Activated gamma-delta T cell (primary cell): Measurements from ENCODE around the gene VGLL4.
"Not testable (repeated sequence)": the region's sequence is repeated elsewhere in the genome, so short reads cannot be mapped to it uniquely, and the experiment has no call there.

ENCODE experiments used
- DNase-seq: peaks from one replicate; lab custom pipeline; 2025; lab: John Stamatoyannopoulos, UW

VGLL4 gene

DNA sequence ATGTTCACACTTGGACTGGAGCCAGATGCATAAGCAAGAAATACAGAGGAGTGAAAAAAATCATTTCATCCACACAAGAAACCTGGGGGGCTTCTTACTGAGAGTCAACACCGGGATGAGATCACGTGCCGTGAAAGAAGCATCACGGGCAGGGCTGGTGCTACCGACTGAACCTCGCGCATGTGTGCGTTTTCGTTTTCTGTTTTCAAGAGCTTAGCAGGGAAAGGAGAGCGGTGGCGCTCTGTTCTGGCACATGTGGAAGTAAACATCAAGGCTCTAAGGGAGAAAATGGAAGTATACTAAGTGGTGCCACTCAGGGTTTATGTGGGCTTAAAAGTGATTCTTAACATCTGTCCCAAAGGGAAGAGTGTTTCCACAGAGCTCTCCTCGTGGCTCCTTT, 55.9 kb downstream of the VGLL4 start:
- no peak for DNase-seq

GRCh38 chr3:11584570-11584969, 59.1 kb downstream of the VGLL4 start:
- no peak for DNase-seq

DNA sequence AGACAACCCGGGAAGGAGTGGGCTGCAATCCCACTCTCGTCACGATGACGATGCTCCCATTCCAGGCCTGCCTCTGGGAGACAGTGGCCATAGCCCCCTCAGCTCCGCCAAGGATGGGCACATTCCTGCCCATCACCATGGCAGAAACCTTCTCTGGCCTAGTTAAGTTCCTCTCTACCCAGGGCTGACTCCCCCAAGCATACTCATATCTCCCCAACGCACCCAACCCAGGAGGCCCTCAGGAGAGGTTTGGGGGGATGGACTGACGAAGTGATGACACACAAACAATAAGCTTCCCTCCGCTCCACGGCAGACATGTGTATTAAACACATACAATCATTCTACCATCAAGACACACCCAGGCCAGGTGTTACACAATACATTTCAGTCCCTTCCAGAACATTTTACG, 60.1 kb downstream of the VGLL4 start:
- DNase-seq, result no peak

DNA sequence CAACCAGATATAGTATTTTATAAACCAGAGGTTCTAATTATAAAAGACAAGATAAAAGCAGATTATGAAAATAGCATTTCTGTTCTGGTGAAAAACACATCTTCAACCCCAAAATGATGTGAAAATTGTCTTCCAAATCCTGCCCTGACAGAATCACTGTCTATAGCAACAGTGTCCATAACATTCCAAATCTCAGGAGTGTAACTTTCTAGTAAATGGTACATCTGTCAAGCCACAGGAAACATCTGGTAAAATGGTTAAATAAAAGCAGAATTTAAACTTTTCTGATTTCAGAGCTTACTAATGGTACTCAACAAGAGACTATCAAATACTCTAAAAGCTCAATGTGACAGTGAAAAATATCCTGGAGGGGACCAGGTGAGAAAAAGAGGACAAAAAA, 60.5 kb downstream of the VGLL4 start:
- DNase-seq, result no peak

GRCh38 chr3:11582191-11582968, 61.3 kb downstream of the VGLL4 start:
- no peak for DNase-seq

GRCh38 chr3:11581237-11582190, 62.2 kb downstream of the VGLL4 start:
- no peak for DNase-seq

- DNase-seq, result no peak
Measured at GRCh38 chr3:11580645-11581044, 63.1 kb downstream of the VGLL4 start.

GRCh38 chr3:11578169-11578568, 65.5 kb downstream of the VGLL4 start:
- DNase-seq, result no peak

GRCh38 chr3:11576453-11576852, 67.3 kb downstream of the VGLL4 start:
- no peak for DNase-seq

DNA sequence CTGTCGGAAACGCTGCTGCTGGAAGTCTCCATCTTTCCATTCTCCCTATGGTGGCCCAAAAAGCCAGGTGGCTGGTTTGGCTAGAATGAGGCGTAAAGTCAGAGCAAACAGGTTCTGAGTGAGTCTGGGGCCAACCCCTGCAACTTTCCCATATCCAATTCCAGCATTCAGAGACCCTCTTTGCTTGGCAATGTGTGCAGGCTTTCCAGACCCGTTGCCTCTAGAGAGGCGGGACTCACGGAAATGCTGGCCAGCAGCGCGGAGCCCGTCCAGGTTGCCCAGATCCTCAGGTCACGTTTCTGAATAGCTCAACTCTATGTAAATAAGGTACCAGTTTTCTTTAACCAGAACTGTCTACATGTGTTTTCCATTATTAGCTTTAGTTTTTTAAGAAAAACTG, 68.0 kb downstream of the VGLL4 start:
- DNase-seq, result no peak

DNA sequence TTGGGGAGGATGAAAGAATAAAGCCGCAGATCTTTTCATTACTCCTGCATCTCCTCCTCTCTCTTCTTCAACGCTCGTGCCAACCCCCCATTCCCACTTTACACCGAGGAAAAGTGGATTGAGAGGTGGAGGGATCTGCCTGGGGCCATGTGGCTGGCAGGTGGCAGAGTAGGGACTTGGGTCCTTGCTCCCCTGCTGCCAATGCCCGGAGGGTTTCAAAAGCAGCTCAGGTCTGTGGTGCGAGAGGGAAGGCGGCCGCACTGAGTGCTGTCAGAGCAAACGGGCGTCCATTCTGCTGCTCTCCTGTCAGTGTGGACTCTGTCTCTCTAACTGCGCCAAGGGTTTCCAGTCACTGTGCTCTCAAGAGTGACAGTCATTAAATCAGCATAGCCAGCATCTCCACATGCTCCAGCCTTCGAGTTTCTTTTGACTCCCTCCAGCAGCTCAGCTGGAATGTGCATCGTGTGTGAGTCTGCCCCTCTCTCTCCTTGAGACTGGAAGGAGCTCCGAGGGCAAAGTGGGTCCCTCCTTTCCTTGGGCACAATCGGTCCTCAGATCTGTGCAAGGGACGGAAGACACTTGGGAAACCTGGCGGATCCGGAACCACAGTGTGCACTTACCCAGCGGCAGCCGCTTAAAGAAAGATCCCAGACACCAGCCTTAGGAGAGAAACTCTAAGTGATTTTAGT, 68.6 kb downstream of the VGLL4 start:
- no peak for DNase-seq

DNA sequence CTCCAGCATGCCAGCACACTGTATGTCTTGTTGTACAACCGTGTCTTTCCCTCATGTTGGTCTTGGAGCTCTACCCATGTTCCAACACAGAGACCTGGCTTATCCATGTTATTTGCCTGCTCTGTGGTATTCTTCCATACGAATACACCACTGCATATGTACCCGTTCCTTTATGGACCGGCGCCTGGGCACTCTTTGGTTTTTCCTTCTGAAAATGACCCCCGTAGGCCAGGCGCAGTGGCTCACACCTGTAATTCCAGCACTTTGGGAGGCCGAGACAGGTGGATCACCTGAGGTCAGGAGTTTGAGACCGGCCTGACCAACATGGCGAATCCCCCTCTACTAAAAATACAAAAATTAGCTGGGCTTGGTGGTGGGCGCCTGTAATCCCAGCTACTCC, 71.1 kb downstream of the VGLL4 start:
- DNase-seq, result not testable (repeated sequence)

DNA sequence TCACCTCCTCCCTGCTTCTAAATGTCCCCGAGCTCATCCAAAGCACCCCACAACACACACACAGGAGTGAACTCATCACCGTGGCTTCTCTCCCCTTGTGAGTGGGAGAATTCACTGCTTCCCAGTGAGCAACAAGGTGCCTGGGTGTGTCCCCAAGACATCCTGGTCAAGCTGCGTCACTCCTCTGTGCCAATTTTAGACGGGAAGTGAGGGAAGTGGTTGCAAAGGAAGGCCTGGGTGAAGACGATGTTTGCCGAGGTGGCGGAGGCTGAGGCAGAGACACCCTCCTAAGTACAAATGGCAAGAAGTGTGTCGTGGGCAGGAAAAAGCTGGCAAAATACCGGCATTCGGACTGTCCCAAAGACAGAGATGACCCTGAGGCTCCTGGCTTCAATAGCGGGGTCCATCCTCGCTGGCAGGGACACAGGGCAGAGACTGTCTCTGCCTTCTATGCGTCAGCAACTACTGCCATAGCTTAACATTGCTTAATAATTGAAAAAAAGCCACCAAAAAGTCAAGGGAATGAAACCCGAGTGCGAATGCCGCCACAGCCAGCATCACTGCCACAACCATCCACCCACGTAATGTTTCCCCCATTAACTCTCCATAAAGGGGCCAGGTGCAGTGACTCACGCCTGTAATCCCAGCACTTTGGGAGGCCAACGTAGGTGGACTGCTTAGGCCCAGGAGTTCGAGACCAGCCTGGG, 72.8 kb downstream of the VGLL4 start:
- no peak for DNase-seq

- DNase-seq, result no peak
Measured at GRCh38 chr3:11570251-11570650, 73.5 kb downstream of the VGLL4 start.

DNA sequence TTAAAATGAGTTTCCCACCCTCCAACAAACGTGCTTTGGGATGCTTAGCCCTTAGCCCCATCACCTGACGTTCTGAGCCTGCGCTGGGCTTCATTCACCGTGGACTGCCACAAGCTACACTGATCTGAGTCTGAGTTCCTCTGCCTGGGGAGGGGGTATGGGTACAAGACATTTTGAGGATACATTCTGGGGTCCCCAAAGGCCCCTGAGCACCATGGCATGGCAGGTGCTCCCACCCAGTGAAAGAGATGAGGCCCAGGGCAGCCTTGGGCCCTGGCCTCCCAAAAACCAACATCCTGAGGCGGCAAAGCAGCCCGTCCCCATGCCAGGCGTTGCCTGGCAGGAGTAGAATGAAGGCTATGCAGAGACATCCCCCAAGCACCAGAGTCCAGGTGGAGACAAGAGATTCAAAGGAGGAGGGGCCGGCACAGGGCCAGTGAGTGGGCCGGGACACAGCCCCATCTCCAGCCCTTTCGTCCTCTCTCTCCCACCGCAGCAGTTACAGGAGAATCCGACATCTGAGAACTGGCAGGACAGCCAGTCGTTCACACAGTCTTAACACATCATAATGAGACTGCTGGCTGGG, 74.5 kb downstream of the VGLL4 start:
- no peak for DNase-seq

DNA sequence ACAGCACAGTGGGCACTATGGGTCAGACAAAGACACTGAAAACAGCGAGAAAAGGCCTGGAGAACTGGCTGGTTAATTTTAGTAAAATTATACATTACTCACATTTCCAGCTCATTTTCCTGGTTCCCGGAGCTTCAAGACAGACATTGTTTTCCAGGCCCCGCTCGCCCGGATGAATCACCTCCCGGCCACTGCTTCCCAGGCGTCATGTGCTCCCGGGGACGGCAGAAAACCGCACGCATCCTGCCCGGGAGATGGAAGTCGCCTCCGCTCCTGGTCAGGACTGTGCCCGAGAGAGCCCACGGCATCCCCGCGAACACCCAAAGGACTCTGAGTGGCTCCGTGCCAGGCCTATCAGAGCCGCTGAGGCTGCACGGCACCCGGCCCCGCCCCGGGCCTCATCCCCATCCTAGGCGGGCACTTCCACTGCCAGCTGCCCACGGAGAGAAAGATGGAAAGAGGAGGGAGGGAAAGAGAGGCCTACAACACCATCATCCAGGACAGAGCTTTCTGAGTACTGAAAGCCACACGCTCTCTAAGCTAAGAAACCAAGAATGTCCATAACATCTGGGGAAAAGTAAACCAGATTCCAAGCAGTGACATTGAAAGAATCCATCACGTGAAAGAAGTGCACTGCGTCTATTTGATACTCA, 75.1 kb downstream of the VGLL4 start:
- DNase-seq, result no peak

GRCh38 chr3:11567516-11568467, 75.9 kb downstream of the VGLL4 start:
- no peak for DNase-seq

DNA sequence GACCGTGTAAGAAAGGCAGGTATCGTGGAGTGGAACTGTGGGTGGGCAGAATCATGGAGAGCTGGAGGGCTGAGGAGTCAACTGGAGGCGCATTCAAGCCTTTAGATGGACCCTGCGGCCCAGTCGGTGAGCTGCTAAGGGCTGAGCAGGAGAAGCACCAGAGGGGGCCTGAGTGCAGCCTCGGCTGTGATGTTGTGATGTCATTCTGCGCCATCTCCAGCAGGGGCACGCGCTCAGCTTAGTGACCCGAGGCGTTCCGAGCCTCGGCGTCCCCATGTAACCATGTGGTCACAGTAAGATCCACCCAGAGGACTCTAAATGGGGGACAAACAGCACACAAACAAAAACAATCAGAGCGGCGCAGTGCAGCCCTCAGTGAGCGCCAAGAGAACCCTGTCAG, 76.8 kb downstream of the VGLL4 start:
- no peak for DNase-seq

DNA sequence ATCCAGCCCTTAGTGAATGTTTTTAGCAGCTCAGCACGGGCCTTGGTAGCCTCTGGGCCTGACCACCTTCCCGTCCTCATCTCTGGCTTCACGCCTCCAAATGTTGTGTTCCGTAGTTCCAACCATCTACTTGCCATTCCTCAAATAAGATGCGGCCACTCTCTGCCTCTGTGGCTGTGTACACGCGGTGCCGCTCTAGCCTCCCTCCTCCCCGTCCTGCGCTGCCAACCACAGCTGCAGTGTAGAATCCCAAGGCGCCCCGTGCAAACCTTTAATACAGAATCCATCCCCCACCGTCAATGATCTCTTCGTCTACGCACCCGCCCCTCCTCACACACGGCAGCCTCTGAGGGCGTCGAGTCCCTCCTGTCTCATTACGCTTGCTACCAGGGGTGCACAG, 77.2 kb downstream of the VGLL4 start:
- no peak for DNase-seq

DNA sequence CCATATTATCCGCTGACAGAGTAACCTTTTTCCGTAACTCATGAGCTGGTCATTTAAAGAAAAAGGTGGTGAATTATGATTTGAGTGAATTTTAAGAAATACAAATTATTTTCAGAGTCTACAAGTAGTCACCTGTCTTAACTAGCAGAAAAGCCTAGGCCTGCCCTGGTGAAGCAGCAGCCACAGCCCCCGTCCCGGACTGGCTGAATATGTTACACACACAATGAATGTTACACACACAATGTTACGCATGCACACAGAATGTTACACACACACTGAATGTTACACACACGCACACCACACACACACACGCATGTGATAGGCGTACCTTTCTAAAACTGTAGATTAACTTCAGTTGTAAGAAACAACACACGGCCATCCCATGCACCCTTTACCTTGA, 77.8 kb downstream of the VGLL4 start:
- DNase-seq, result no peak
